ENCODE measurements around the gene COL4A6.

COL4A6 gene

DNA sequence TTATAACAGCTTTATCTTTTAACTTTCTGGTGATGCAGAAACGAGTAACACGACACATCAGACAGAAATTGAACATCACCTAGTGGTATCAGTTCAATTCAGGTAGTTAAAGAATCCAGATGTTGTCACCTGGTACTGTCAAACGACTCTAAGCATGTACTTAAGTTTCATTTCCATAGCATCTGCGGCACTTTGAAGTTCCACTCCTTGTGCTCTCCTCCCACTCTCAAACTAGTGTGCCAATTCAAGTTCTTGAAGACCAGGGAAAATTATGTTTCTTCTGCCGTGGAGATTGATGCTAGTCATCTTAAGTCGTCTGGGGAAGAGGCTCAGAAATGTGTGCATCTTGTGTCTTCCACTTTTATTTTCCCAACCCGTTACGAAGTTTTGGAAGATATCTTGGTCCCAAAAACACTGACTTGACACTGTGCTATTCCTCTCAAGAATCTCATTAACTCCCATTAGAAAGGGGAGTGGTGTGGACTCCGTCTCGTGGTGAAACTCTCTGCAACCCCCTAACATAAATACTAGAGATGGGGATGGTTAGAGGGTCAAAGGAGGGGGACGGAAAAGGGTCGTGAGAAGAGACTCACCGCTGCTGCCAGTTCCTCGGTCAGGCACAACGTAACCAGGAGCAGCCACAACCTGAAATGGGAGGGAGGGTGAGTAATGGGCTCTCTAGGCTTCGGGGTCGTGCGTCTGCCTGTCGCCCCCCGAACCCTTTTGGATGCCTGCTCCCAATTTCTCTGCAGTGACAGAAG, 693 bp downstream of the COL4A6 start:
- POLR2A ChIA-PET: no interaction called here

DNA sequence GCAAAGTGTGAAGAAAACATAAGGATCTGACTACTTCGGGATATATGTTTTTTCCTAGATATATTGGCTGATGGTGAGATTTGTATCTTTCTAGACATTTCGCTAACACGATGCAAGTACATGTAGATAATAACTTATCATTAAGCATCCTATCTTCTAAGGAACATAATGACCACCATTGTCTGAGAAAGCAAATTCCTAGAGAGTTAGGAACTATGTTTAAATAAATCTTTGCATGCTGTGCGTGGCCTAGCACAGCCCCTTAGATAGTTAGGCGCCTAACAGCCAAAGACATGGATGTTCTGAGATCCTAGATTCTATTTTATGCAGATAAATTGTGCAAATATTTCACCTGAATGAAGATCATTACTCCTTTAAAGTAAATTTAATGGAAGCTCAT, 3.0 kb downstream of the COL4A6 start:
- no peak overlapping the region for H3K4me3 ChIP-seq (ENCODE audit: low read depth, low read length)
- TF ChIP-seq, protein P1, sequence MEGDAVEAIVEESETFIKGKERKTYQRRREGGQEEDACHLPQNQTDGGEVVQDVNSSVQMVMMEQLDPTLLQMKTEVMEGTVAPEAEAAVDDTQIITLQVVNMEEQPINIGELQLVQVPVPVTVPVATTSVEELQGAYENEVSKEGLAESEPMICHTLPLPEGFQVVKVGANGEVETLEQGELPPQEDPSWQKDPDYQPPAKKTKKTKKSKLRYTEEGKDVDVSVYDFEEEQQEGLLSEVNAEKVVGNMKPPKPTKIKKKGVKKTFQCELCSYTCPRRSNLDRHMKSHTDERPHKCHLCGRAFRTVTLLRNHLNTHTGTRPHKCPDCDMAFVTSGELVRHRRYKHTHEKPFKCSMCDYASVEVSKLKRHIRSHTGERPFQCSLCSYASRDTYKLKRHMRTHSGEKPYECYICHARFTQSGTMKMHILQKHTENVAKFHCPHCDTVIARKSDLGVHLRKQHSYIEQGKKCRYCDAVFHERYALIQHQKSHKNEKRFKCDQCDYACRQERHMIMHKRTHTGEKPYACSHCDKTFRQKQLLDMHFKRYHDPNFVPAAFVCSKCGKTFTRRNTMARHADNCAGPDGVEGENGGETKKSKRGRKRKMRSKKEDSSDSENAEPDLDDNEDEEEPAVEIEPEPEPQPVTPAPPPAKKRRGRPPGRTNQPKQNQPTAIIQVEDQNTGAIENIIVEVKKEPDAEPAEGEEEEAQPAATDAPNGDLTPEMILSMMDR (IDR thresholded peaks at IDR 0.05; ENCODE audit: insufficient read depth, low read length, missing control alignments): no peak
- ChIA-PET CTCF (no interaction called here), POLR2A (no interaction called here)
- no peak for DNase-seq (ENCODE audit: low read depth, low spot score)

More for the DNA sequence above, 693 bp downstream of the COL4A6 start:
- CTCF ChIA-PET: no interaction called here
- no peak for DNase-seq (ENCODE audit: low read depth, low spot score)
- TF ChIP-seq, protein P1 (IDR thresholded peaks at IDR 0.05; ENCODE audit: insufficient read depth, low read length, missing control alignments): no peak
- H3K4me3 ChIP-seq (ENCODE audit: low read depth, low read length): peak overlapping the region; percentile 12

DNA sequence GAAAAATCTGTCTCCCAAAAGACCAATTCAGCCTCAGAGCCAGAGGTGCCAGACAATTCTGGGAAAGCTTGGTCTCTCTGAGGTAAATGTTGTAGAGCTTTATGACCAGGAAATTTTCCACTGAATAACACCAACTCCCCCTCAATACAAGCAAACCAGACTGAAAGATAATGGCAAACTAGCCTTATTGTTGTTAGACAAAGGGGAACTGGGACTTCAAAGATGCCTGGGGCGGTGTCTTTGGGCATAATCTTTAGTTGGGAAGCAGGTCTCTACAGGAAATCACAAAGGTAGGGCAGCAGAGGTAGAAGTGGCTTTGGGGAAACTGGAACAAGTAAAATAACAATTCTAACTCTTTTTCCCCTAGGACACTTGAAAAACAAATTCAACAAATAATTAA, 12.0 kb downstream of the COL4A6 start:
- TF ChIP-seq, protein P1 (IDR thresholded peaks at IDR 0.05; ENCODE audit: insufficient read depth, low read length, missing control alignments): no peak
- H3K4me3 ChIP-seq (ENCODE audit: low read depth, low read length): no peak overlapping the region

DNA sequence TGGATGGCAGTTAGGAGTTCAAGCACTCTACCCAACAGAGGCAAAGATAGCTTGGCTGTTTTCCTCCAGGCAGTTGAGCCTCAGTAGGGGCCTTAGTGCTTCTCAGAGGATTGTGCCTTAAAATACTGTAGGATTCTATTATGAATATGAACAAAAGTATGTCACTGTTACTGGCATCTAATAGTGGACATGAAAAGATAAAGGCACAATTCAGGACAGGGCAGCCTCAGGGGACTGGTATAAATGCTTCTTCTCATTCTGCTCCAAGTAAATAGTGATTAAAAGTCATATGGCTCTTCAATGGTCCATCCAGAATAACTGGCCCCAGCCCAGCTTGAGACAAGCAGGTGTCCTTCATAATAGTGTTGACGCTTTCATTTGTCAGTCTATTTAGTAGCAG, 17.7 kb downstream of the COL4A6 start:
- CTCF ChIA-PET: interaction anchor here (0.6 to 1.3 kb wide), 2 partner anchors 116 to 1149 kb away, joined by 3 read pairs; no protein-coding TSS in a partner anchor
- POLR2A ChIA-PET: no interaction called here
- H3K4me3 ChIP-seq (ENCODE audit: low read depth, low read length): no peak overlapping the region
- TF ChIP-seq, protein P1 (IDR thresholded peaks at IDR 0.05; ENCODE audit: insufficient read depth, low read length, missing control alignments): no peak
- DNase-seq (ENCODE audit: low read depth, low spot score): no peak

More for the DNA sequence above, 12.0 kb downstream of the COL4A6 start:
- no peak for DNase-seq (ENCODE audit: low read depth, low spot score)
- CTCF ChIA-PET: no interaction called here
- POLR2A ChIA-PET: no interaction called here

DNA sequence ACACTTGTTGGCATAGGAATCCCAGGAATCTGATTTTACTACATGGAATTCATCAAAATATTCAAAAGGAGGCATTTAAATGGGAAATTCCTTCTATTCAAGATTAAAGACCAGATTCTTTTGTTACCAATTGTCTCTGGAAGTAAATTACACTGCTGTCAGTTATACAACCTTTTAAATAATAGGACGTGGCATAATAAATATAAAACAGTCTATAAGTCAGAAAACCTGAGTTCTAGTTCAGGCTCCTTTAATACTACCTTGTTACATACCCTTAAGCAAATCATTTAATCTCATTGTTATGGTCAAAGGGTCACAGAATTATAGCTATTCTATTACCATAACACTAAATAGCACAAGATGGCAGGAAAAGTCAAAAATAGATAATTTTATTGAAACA, 18.8 kb downstream of the COL4A6 start:
- TF ChIP-seq, protein P1 (IDR thresholded peaks at IDR 0.05; ENCODE audit: insufficient read depth, low read length, missing control alignments): no peak
- DNase-seq (ENCODE audit: low read depth, low spot score): no peak
- CTCF ChIA-PET: no interaction called here
- H3K4me3 ChIP-seq (ENCODE audit: low read depth, low read length): no peak overlapping the region
- POLR2A ChIA-PET: no interaction called here

DNA sequence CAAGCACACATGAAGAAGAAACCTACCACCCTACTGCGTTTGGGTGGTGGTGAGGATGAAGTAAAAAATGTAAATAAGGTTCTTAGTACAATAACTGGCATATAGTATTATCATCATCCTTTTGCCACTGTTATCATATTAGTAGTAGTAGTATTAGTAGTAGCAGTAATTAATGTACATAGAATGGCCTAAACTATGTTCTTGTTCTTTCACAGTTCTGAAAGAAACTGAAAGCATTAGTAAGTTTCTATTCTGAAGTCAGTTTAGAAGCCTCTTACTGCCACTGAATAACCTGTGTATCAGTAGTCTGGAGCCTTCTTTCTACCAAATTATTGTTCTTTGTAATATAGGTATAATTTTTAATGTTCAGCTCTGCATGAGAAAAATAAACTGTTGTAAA, 21.0 kb downstream of the COL4A6 start:
- TF ChIP-seq, protein P1 (IDR thresholded peaks at IDR 0.05; ENCODE audit: insufficient read depth, low read length, missing control alignments): no peak
- ChIA-PET POLR2A (no interaction called here), CTCF (no interaction called here)
- no peak overlapping the region for H3K4me3 ChIP-seq (ENCODE audit: low read depth, low read length)
- DNase-seq (ENCODE audit: low read depth, low spot score): no peak
